Left lung (tissue), 10 donors: ENCODE measurements around the gene ADGRB2. TPM values are rescaled to one million over a fixed set of nuclear protein-coding genes. Genes with fewer than 3 reads are reported as not detected.

Source experiments
- ATAC-seq: fragments of 200-7000 bp; cut with Tn5 transposase; one replicate; pipeline ENCODE4 v1.9.1; 2020; ENCODE audit warnings: moderate library complexity
- DNase-seq, 4 donors: peaks; one replicate each; pipeline ENCODE4 v3.0.0-alpha.2; 2013 to 2020
- H3K27ac ChIP-seq, 2 donors: fragments of 200-600 bp; sonication (generic) in 1 of 2; one replicate each; pipeline versions ENCODE4 v1.5.0 to v1.8.0; 2020 to 2021
- H3K27me3 ChIP-seq, 2 donors: fragments of 200-600 bp; sonication (generic) in 1 of 2; one replicate each; pipeline versions ENCODE4 v1.5.0 to v1.8.0; 2020 to 2021
- H3K36me3 ChIP-seq, 2 donors: fragments of 200-600 bp; sonication (generic) in 1 of 2; one replicate each; pipeline versions ENCODE4 v1.5.0 to v1.8.0; 2020 to 2021
- H3K4me1 ChIP-seq, 2 donors: fragments of 200-600 bp; one replicate each; pipeline ENCODE4 v1.8.0; 2021
- H3K4me3 ChIP-seq, 2 donors: fragments of 200-600 bp; sonication (generic) in 1 of 2; one replicate each; pipeline versions ENCODE4 v1.5.0 to v1.8.0; 2020 to 2021; ENCODE audit warnings: mild to moderate bottlenecking in 1 of 2
- H3K9me3 ChIP-seq, 2 donors: fragments of 200-600 bp; sonication (generic) in 1 of 2; one replicate each; pipeline versions ENCODE4 v1.5.0 to v1.8.0; 2020 to 2021
- intact Hi-C, 2 donors: fragments of 100-400 bp; cut with DNase I; formaldehyde crosslinking; loops; one replicate each; pipeline versions ENCODE4 v1.11.2 to v1.14.2; 2022
- polyA plus RNA-seq, 6 donors: library from polyadenylated mRNA; unstranded; fragments of 120-200 nt; gene quantifications; one replicate each; pipeline ENCODE4 v1.2.1, GENCODE V29; 2013; ENCODE audit not compliant: insufficient read length in 6 of 6
- total RNA-seq, 2 donors: library from RNA; stranded (reverse); fragmentation: NEBNext Ultra II Directional; extraction: Animal tissue kit (Norgen Biotek cat#: 25700); gene quantifications; one replicate each; pipeline ENCODE4 v1.2.1, GENCODE V29; 2021
- TF ChIP-seq, protein P1 (sequence below), 2 donors: fragments of 200-600 bp; sonication (generic) in 1 of 2; IDR thresholded peaks; one replicate each; pipeline versions ENCODE4 v1.5.0 to v1.8.0; 2021; ENCODE audit warnings: antibody characterized with exemption in 2 of 2
- donor health status: DM: no; HTN: yes; CAD: no.
- donor health status: DM: no; HTN: no; CAD: no.

The ADGRB2 gene
- total and polyA plus RNA-seq, 8 donors, result 1.8 to 27.1 (median 16.7) TPM

- Histone ChIP-seq H3K27ac (no peak overlapping the region), H3K27me3 (peaks cover 0 to 36% of the 10 kb centered on the region in 2 donors), H3K4me3 (peak overlapping the region in 1 of 2 donors; percentile 16), H3K36me3 (no peaks in the 10 kb centered on the region), H3K4me1 (peaks cover 0 to 3% of the 10 kb centered on the region in 2 donors), H3K9me3 (no peaks in the 10 kb centered on the region)
- DNase-seq (peak in 1 of 4 donors; percentile 63), ATAC-seq (peak; percentile 80)
- intact Hi-C loops, result loop anchor here (10.0 kb wide), 2 partner anchors 134 to 166 kb away; no protein-coding TSS in a partner anchor
- TF ChIP-seq, protein P1, sequence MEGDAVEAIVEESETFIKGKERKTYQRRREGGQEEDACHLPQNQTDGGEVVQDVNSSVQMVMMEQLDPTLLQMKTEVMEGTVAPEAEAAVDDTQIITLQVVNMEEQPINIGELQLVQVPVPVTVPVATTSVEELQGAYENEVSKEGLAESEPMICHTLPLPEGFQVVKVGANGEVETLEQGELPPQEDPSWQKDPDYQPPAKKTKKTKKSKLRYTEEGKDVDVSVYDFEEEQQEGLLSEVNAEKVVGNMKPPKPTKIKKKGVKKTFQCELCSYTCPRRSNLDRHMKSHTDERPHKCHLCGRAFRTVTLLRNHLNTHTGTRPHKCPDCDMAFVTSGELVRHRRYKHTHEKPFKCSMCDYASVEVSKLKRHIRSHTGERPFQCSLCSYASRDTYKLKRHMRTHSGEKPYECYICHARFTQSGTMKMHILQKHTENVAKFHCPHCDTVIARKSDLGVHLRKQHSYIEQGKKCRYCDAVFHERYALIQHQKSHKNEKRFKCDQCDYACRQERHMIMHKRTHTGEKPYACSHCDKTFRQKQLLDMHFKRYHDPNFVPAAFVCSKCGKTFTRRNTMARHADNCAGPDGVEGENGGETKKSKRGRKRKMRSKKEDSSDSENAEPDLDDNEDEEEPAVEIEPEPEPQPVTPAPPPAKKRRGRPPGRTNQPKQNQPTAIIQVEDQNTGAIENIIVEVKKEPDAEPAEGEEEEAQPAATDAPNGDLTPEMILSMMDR (IDR thresholded peaks at IDR 0.05), result no peak
Measured at GRCh38 chr1:31798433-31799195, 34.5 kb upstream of the ADGRB2 start.

GRCh38 chr1:31798086-31798432 lies 33.9 kb upstream of the ADGRB2 start:
- Histone ChIP-seq H3K27me3 (peaks cover 0 to 37% of the 10 kb centered on the region in 2 donors), H3K36me3 (no peaks in the 10 kb centered on the region), H3K9me3 (no peaks in the 10 kb centered on the region), H3K4me3 (peak overlapping the region in 1 of 2 donors; percentile 16), H3K27ac (no peak overlapping the region), H3K4me1 (peaks cover 0 to 3% of the 10 kb centered on the region in 2 donors)
- ATAC-seq, result no peak
- TF ChIP-seq, protein P1 (IDR thresholded peaks at IDR 0.05), result no peak
- intact Hi-C loops, result loop anchor here (10.0 kb wide), 2 partner anchors 133 to 167 kb away; no protein-coding TSS in a partner anchor
- no peak for DNase-seq

- ATAC-seq (no peak), DNase-seq (no peak)
- Histone ChIP-seq H3K9me3 (no peaks in the 10 kb centered on the region), H3K36me3 (no peaks in the 10 kb centered on the region), H3K27ac (no peak overlapping the region), H3K27me3 (peaks cover 0 to 38% of the 10 kb centered on the region in 2 donors), H3K4me3 (peak overlapping the region in 1 of 2 donors; percentile 16), H3K4me1 (peaks cover 0 to 3% of the 10 kb centered on the region in 2 donors)
- TF ChIP-seq, protein P1 (IDR thresholded peaks at IDR 0.05), result no peak
- intact Hi-C loops, result loop anchor here (10.0 kb wide), 2 partner anchors 132 to 168 kb away; no protein-coding TSS in a partner anchor
Measured at GRCh38 chr1:31797216-31797615, 33.1 kb upstream of the ADGRB2 start.

- ATAC-seq (no peak), DNase-seq (no peak)
- peak overlapping the region in 1 of 2 donors; percentile 16 for H3K4me3 ChIP-seq
- no peaks in the 10 kb centered on the region for H3K9me3 ChIP-seq
- peaks cover 0 to 42% of the 10 kb centered on the region in 2 donors for H3K27me3 ChIP-seq
- H3K4me1 ChIP-seq, result peaks cover 0 to 3% of the 10 kb centered on the region in 2 donors
- TF ChIP-seq, protein P1 (IDR thresholded peaks at IDR 0.05), result no peak
- intact Hi-C loops, result loop anchor here (10.0 kb wide), 2 partner anchors 132 to 168 kb away; no protein-coding TSS in a partner anchor
- no peak overlapping the region for H3K27ac ChIP-seq
- no peaks in the 10 kb centered on the region for H3K36me3 ChIP-seq
Measured at GRCh38 chr1:31796707-31797106, 32.6 kb upstream of the ADGRB2 start.
